Spleen (tissue), 11 donors: ENCODE measurements around the gene H1-8. TPM values are rescaled to one million over a fixed set of nuclear protein-coding genes. Genes with fewer than 3 reads are reported as not detected.
"Not testable (repeated sequence)": the region's sequence is repeated elsewhere in the genome, so short reads cannot be mapped to it uniquely, and the experiment has no call there.

Experiments
- DNase-seq: peaks from one replicate; pipeline ENCODE4 v3.0.0-alpha.2; 2020
- H3K27ac ChIP-seq, 8 donors: fragments of 200-600 bp; sonication (generic) in 7 of 8; 1 replicate in 4 of 8; 2 replicates in 4 of 8; pipeline versions ENCODE4 v1.5.0 to v1.8.0; 2016 to 2021; ENCODE audit warnings: inconsistent platforms in 4 of 8, mild to moderate bottlenecking in 4 of 8, moderate library complexity in 1 of 8
- H3K27me3 ChIP-seq, 7 donors: fragments of 200-600 bp; sonication (generic) in 6 of 7; replicated peaks in 1 of 7; 1 replicate in 4 of 7; 2 replicates in 3 of 7; pipeline versions ENCODE4 v1.5.0 to v1.8.0; 2016 to 2021; ENCODE audit warnings: inconsistent platforms in 3 of 7, mild to moderate bottlenecking in 1 of 7
- H3K36me3 ChIP-seq, 6 donors: fragments of 200-600 bp; sonication (generic) in 5 of 6; 1 replicate in 4 of 6; 2 replicates in 2 of 6; pipeline versions ENCODE4 v1.5.0 to v1.8.0; 2016 to 2021; ENCODE audit warnings: inconsistent platforms in 2 of 6
- H3K4me1 ChIP-seq, 6 donors: fragments of 200-600 bp; sonication (generic) in 5 of 6; 1 replicate in 3 of 6; 2 replicates in 3 of 6; pipeline versions ENCODE4 v1.5.0 to v1.8.0; 2016 to 2021; ENCODE audit warnings: inconsistent platforms in 3 of 6
- H3K4me3 ChIP-seq, 8 donors: fragments of 200-600 bp; sonication (generic) in 7 of 8; 1 replicate in 4 of 8; 2 replicates in 4 of 8; pipeline versions ENCODE4 v1.5.0 to v1.8.0; 2016 to 2021; ENCODE audit warnings: inconsistent platforms in 4 of 8, mild to moderate bottlenecking in 4 of 8, moderate library complexity in 2 of 8
- H3K9me3 ChIP-seq, 8 donors: fragments of 200-600 bp; sonication (generic) in 7 of 8; 1 replicate in 4 of 8; 2 replicates in 4 of 8; pipeline versions ENCODE4 v1.5.0 to v1.8.0; 2016 to 2021; ENCODE audit warnings: inconsistent platforms in 4 of 8
- CTCF ChIP-seq, 11 experiments: fragments of 200-600 bp in 7 of 11; fragments of 450-650 bp in 4 of 11; sonication (generic) in 4 of 11; IDR thresholded peaks in 8 of 11; conservative IDR thresholded peaks in 3 of 11; 1 replicate in 7 of 11; 2 replicates in 4 of 11; pipeline versions ENCODE4 v1.4.0 to v1.8.0; 2016 to 2021; ENCODE audit warnings: antibody characterized with exemption in 11 of 11, inconsistent platforms in 4 of 11, mild to moderate bottlenecking in 1 of 11
- POLR2A ChIP-seq, 3 donors: fragments of 450-650 bp; IDR thresholded peaks; one replicate each; pipeline ENCODE4 v1.5.1; 2017; ENCODE audit warnings: antibody characterized with exemption in 3 of 3, mild to moderate bottlenecking in 1 of 3
- POLR2AphosphoS5 ChIP-seq, 3 donors: sonication (generic); formaldehyde crosslinking; IDR thresholded peaks; one replicate each; pipeline ENCODE4 v1.5.1; 2017; ENCODE audit warnings: antibody characterized with exemption in 3 of 3
- WGBS, 5 donors: extraction: QIAGEN DNeasy Blood & Tissue Kit in 3 of 5; methylation state at CpG; one replicate each; pipeline versions ENCODE4 v1.1.5 to v1.1.7; 2013 to 2018; 5-methylcytosine and 5-hydroxymethylcytosine counted together
- intact Hi-C: fragments of 100-400 bp; cut with DNase I; formaldehyde crosslinking; loops from one replicate; pipeline ENCODE4 v1.15.0; 2023; ENCODE audit warnings: low total_unique reads
- polyA plus RNA-seq, 3 donors: library from polyadenylated mRNA; stranded (reverse); fragments of 200-250 nt; gene quantifications; one replicate each; pipeline ENCODE4 v1.2.1, GENCODE V29; 2013
- total RNA-seq, 7 donors: library from RNA; depleted of rRNA in 3 of 7; stranded (reverse); fragments of >200 nt in 3 of 7; fragmentation: NEBNext Ultra II Directional in 4 of 7; extraction: Animal tissue kit (Norgen Biotek cat#: 25700) in 4 of 7; gene quantifications; one replicate each; pipeline versions ENCODE4 v1.1.0 to v1.2.1, GENCODE V29; 2016 to 2021
- donor health status: healthy with polysubstance abuse.
- donor health status: DM: no; HTN: no; CAD: no; lungs with moderate emphysema.
- donor health status: DM: no; HTN: no; CAD: no.
- donor health status: Bipolar disorder and iron deficiency.
- donor health status: healthy.
- donor health status: DM: no; HTN: no; CAD: no.
- donor health status: DM: yes; HTN: yes; CAD: no.

The H1-8 gene
- total and polyA plus RNA-seq, 10 donors, result not detected

- no peaks in the 10 kb centered on the region for H3K36me3 ChIP-seq
- H3K4me1 ChIP-seq, result no peaks in the 10 kb centered on the region
- H3K4me3 ChIP-seq, result no peak overlapping the region
- H3K9me3 ChIP-seq, result no peaks in the 10 kb centered on the region
- intact Hi-C loops, result no loop called here
- no peaks in the 10 kb centered on the region for H3K27me3 ChIP-seq
- no peak overlapping the region for H3K27ac ChIP-seq
- no peak for DNase-seq
- TF ChIP-seq POLR2AphosphoS5 (IDR thresholded peaks at IDR 0.05), result no peak
- TF ChIP-seq POLR2A (IDR thresholded peaks at IDR 0.05), result no peak
- TF ChIP-seq CTCF (IDR thresholded peaks at IDR 0.05 in 8 of 11, conservative IDR thresholded peaks at IDR 0.05 in 3 of 11), result no peak
- 77 to 90% (median 86%) methylated on average over 9 of the region's 9 CpGs for WGBS, 5 donors
These were observed 1.0 kb downstream of the H1-8 start for GRCh38 chr3:129543999-129544398.

DNA sequence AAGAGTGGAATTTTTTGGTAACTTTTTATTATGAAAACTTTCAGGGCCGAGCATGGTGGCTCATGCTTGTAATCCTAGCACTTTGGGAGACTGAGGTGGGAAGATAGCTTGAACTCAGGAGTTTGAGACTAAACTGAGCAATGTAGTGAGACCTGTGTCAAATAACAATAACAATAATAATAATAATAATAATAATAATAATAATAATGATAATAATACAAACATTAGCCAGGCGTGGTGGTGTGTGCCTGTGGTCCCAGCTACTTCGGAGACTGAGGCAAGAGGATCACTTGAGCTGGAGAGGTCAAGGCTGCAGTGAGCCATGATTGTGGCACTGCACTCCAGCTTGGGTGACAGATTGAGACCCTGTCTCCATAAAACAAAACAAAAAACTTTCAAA, 3.0 kb downstream of the H1-8 start:
- intact Hi-C loops, H3K36me3 ChIP-seq, H3K4me3 ChIP-seq, H3K4me1 ChIP-seq, H3K27me3 ChIP-seq, H3K9me3 ChIP-seq, DNase-seq, H3K27ac ChIP-seq: not testable (repeated sequence)
- WGBS, 5 donors, result 86 to 97% (median 91%) methylated on average over 3 of the region's 3 CpGs

- no peaks in the 10 kb centered on the region for H3K27me3 ChIP-seq
- no peak overlapping the region for H3K4me3 ChIP-seq
- WGBS, 5 donors, result 91 to 100% (median 95%) methylated on average over 6 to 24 of the region's 24 CpGs
- no peaks in the 10 kb centered on the region for H3K36me3 ChIP-seq
- intact Hi-C loops, result no loop called here
- no peak for TF ChIP-seq CTCF (IDR thresholded peaks at IDR 0.05 in 8 of 11, conservative IDR thresholded peaks at IDR 0.05 in 3 of 11)
- no peak for TF ChIP-seq POLR2AphosphoS5 (IDR thresholded peaks at IDR 0.05)
- TF ChIP-seq POLR2A (IDR thresholded peaks at IDR 0.05), result no peak
- no peaks in the 10 kb centered on the region for H3K9me3 ChIP-seq
- H3K27ac ChIP-seq, result no peak overlapping the region
- no peak for DNase-seq
- peaks cover 0 to under 1% (median 0%) of the 10 kb centered on the region in 6 donors for H3K4me1 ChIP-seq
These were observed 4.3 kb downstream of the H1-8 start for GRCh38 chr3:129547241-129547640.

GRCh38 chr3:129548104-129548965, 5.4 kb downstream of the H1-8 start:
- TF ChIP-seq POLR2A (IDR thresholded peaks at IDR 0.05) (no peak), POLR2AphosphoS5 (IDR thresholded peaks at IDR 0.05) (no peak), CTCF (IDR thresholded peaks at IDR 0.05 in 8 of 11, conservative IDR thresholded peaks at IDR 0.05 in 3 of 11) (no peak)
- Histone ChIP-seq H3K4me1 (peaks cover 0 to 11% (median 2%) of the 10 kb centered on the region in 6 donors), H3K9me3 (no peaks in the 10 kb centered on the region), H3K4me3 (no peak overlapping the region), H3K27me3 (no peaks in the 10 kb centered on the region), H3K27ac (no peak overlapping the region), H3K36me3 (no peaks in the 10 kb centered on the region)
- WGBS, 5 donors, result 82 to 87% (median 85%) methylated on average over 18 to 19 of the region's 19 CpGs
- no peak for DNase-seq
- intact Hi-C loops, result no loop called here
